ENCODE results near the gene ARID3A. TPM values are rescaled to one million over a fixed set of nuclear protein-coding genes. Genes with fewer than 3 reads are reported as not detected.

Gene ARID3A
- total RNA-seq, 1 experiment from 2014 or later = 34.8 TPM

- DNase-seq = no peak
- Histone ChIP-seq H3K4me3 (no peak overlapping the region), H3K27ac (no peak overlapping the region), H3K36me3 (peaks cover 8% of the 10 kb centered on the region), H3K27me3 (peaks cover 6% of the 10 kb centered on the region), H3K9me3 (replicated peaks) (no peaks in the 10 kb centered on the region), H3K4me1 (no peaks in the 10 kb centered on the region)
Observed at GRCh38 chr19:1004803-1005664, 79.2 kb downstream of the ARID3A start.

DNA sequence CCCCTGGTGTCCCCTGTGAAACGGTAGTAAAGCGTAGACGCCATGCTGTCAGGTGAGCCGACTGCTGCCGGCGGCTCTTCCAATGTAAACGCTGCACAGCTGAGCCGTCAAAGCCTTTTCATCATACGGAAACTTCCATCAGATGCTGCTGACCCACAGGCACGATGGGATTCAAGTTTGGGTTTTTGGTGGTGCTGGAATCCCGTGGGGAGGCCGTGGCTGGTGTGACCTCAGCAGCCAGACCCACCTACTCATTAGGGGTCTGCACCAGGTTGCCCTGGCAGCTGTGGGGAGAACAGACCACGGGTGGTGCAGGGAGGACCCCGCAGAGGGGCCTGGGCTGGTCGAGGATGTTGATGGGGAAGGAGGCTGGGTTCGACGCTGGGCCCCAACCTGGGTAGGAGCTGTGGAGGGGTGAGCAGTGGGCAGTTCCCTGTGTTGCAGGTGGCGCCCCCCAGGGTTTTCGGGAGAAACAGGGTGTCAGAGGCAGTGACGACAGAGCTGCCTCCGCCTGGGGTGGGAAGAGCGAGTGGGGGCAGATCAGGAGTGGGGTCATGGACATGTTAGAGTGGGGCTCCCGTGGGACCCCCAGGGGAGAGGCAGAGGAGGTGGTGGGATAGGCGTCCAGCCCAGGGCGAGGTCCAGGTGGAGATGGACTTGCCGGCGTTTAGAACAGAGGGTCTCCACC is 81.0 kb downstream of the ARID3A start:
- Histone ChIP-seq H3K9me3 (replicated peaks) (no peaks in the 10 kb centered on the region), H3K36me3 (peaks cover 22% of the 10 kb centered on the region), H3K27ac (no peak overlapping the region), H3K27me3 (no peaks in the 10 kb centered on the region), H3K4me3 (no peak overlapping the region), H3K4me1 (no peaks in the 10 kb centered on the region)
- DNase-seq = no peak

- Histone ChIP-seq H3K9me3 (replicated peaks) (no peaks in the 10 kb centered on the region), H3K4me3 (no peak overlapping the region), H3K27me3 (no peaks in the 10 kb centered on the region), H3K27ac (no peak overlapping the region), H3K4me1 (no peaks in the 10 kb centered on the region), H3K36me3 (peaks cover 29% of the 10 kb centered on the region)
- DNase-seq = no peak
Observed at GRCh38 chr19:1007399-1008251, 81.8 kb downstream of the ARID3A start.

DNA sequence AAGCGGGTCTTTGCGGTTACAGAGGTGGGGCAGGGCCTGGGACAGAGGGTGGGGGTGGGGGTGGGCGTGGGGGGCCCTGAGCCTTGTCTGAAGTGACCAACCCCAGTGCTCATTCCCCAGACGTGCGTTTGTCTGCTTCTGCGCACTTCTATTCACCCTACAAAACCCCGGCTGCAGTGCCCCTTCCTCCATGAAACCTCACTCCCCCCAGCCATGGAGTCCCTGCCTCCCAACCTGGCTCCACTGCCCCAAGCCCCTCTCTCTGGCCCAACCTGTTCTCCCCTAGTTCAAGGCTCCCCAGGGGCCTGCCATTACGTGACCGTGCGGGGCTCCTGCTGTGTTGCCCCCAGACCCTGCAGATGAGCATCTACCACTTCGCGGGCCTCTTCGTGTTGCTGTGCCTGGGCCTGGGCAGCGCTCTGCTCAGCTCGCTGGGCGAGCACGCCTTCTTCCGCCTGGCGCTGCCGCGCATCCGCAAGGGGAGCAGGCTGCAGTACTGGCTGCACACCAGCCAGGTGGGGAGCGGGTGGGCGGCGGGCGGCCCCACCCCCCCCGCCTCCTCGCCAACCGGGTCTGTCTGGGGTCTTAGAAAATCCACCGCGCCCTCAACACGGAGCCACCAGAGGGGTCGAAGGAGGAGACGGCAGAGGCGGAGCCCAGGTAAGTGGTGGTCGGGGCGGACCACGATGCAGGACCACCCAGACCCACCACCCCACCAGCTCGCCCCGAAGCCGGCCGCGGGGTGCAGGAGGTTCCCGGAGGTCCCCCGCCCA is 82.6 kb downstream of the ARID3A start:
- Histone ChIP-seq H3K27me3 (no peaks in the 10 kb centered on the region), H3K27ac (no peak overlapping the region)

DNA sequence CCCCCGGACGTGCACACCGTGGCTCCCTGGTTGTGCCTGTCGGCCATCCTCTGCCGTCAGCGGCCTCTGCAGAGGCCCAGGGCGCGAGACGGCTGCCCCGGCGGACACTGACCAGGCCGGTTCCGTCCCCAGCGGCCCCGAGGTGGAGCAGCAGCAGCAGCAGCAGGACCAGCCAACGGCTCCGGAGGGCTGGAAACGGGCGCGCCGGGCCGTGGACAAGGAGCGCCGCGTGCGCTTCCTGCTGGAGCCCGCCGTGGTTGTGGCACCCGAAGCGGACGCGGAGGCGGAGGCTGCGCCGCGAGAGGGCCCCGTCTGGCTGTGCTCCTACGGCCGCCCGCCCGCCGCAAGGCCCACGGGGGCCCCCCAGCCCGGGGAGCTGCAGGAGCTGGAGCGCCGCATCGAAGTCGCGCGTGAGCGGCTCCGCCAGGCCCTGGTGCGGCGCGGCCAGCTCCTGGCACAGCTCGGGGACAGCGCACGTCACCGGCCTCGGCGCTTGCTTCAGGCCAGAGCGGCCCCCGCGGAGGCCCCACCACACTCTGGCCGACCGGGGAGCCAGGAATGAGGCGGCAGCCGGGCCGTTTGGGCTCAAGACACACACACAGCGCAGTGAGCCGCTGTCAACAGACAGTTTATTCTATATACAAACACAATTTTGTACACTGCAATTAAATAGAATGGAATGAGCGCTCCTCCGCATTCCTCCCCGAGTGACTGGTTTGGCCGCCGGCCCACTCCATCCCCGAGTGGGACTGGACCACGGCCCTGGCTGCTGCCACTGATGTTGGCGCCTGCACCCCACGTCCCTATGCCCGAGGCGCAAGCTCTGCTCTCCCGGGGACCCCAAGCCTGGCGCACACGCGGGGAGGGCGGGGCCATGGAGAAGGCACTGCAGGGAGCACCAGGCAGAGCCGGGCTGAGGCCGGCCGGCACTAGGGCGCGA is 83.5 kb downstream of the ARID3A start:
- H3K36me3 ChIP-seq = peaks cover 42% of the 10 kb centered on the region
- no peak overlapping the region for H3K4me3 ChIP-seq
- no peak overlapping the region for H3K27ac ChIP-seq
- no peaks in the 10 kb centered on the region for H3K9me3 ChIP-seq (replicated peaks)
- no peaks in the 10 kb centered on the region for H3K27me3 ChIP-seq
- H3K4me1 ChIP-seq = no peaks in the 10 kb centered on the region
- no peak for DNase-seq

More for the DNA sequence above, 82.6 kb downstream of the ARID3A start:
- H3K4me1 ChIP-seq = no peaks in the 10 kb centered on the region
- peaks cover 38% of the 10 kb centered on the region for H3K36me3 ChIP-seq
- DNase-seq = no peak
- H3K9me3 ChIP-seq (replicated peaks) = no peaks in the 10 kb centered on the region
- H3K4me3 ChIP-seq = no peak overlapping the region

DNA sequence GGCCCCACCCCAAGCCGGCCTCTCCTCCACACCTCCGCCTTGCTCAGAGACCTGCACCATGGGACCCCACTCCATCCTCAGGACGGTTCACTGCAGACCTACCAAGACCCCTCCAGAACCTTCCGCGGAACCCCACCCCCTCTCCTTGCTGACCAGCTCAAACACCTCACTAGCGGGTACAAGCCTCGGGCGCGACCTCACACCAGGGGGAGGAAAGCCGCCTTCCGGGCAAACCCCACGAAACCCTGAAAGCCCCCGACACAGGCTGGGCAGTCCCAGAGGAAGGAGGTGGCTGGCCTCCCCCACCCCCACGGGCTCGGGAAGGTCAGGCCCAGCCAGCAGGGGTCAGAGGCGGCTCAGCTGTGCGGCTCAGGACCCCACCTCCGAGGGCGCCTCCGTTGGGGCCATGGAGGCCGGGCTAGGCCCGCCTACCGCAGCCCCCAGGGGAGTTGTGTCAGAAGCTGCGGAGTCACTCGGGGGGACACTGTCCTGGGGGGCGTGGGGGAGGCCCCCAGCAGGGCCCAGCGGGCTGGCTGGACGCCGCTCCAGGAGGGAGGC is 84.2 kb downstream of the ARID3A start:
- no peak for DNase-seq
- Histone ChIP-seq H3K27me3 (no peaks in the 10 kb centered on the region), H3K27ac (no peak overlapping the region), H3K36me3 (peaks cover 42% of the 10 kb centered on the region), H3K9me3 (replicated peaks) (no peaks in the 10 kb centered on the region), H3K4me1 (no peaks in the 10 kb centered on the region), H3K4me3 (no peak overlapping the region)

DNA sequence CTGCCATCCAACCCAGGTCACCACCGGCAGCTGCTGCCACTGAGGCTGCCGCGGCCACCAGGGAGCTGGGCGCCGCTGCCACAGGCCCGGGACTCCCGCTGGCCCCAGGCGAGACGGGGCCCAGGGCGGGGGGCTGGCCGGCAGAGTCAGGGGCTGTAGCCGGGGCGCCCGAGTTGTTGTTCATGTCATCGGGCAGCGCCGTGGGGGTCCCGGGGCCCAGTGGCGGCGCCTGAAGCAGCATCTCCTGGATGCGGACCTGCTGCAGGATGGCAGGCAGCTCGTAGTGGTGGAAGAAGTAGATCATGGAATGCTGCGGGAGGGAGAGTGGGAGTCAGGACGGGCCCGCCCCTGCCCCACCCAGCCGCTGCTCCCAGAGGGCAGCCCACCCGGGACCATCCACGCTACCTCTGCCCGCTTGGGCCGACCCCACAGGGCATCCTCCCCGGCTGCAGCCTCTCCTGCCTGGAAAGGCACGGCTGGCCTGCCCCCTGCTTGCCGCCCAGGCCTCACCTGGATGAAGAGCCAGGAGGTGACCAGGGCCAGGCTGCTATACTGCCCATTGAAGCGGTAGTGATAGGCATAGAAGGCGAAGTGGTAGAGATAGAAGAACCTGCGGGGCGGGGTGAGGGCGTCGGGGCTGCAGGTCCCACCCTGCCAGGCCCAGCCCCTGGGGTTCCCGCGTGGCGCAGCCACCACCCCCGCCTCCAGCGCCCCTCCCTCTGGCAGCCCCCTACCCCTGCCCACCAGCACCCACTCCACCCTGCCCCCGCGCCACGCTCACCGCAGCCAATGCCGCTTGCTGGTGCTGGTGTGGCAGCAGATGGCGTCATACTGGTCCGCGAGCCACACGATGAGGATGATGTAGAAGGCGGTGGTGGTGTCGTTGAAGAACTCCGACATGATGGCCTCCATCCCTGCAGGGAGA is 85.0 kb downstream of the ARID3A start:
- H3K4me1 ChIP-seq = no peaks in the 10 kb centered on the region
- no peaks in the 10 kb centered on the region for H3K9me3 ChIP-seq (replicated peaks)
- H3K4me3 ChIP-seq = no peak overlapping the region
- peaks cover 42% of the 10 kb centered on the region for H3K36me3 ChIP-seq
- no peak for DNase-seq
- H3K27ac ChIP-seq = no peak overlapping the region
- H3K27me3 ChIP-seq = no peaks in the 10 kb centered on the region

DNA sequence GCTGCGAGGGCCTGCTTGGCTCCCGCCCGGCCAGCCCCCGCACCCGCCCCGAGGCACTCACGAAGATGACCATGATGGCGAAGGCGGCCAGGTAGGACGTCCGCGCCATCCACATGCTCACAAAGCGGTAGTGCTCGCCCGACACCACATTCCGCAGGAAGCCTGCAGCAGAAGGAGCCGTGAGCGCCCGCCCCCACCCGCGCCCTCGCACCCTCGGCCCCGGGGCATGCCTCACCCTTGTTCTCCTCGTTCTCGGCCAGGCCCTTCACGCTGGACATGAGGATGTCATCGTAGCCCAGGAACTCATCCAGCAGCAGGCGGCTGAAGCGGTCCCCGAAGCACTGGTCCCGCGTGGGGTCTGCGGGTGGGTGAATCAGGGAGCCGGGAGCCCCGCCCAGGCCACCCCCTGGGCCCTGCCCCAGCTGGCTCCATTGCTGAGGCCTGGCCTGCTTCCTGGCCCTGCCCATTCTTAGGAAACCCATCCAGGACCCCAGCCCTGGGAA is 86.0 kb downstream of the ARID3A start:
- H3K27me3 ChIP-seq = no peaks in the 10 kb centered on the region
- H3K27ac ChIP-seq = no peak overlapping the region
- peaks cover 42% of the 10 kb centered on the region for H3K36me3 ChIP-seq
- H3K4me3 ChIP-seq = no peak overlapping the region
- H3K9me3 ChIP-seq (replicated peaks) = no peaks in the 10 kb centered on the region
- no peaks in the 10 kb centered on the region for H3K4me1 ChIP-seq
- DNase-seq = no peak

DNA sequence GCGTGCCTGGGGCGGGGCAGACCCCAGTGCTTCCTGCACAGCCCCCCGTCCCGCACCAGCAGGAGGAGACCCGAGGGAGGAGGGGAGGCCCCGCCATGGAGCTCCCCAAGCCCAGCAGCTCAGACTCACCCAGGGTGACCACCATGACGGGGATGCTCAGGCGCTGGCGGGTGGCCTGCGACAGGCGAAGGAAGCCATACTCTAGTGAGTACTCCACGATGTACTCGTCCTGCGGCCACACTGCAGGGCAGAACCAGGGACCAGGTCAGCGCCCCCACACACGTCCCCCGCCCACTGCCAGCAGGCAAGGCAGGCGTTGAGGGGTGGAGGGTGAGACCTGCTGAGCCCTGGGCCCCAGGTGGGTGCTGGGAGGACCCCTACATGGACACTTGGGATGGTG is 86.5 kb downstream of the ARID3A start:
- no peaks in the 10 kb centered on the region for H3K9me3 ChIP-seq (replicated peaks)
- no peak overlapping the region for H3K27ac ChIP-seq
- no peak for DNase-seq
- H3K4me3 ChIP-seq = no peak overlapping the region
- H3K4me1 ChIP-seq = no peaks in the 10 kb centered on the region
- H3K36me3 ChIP-seq = peaks cover 42% of the 10 kb centered on the region
- H3K27me3 ChIP-seq = no peaks in the 10 kb centered on the region

DNA sequence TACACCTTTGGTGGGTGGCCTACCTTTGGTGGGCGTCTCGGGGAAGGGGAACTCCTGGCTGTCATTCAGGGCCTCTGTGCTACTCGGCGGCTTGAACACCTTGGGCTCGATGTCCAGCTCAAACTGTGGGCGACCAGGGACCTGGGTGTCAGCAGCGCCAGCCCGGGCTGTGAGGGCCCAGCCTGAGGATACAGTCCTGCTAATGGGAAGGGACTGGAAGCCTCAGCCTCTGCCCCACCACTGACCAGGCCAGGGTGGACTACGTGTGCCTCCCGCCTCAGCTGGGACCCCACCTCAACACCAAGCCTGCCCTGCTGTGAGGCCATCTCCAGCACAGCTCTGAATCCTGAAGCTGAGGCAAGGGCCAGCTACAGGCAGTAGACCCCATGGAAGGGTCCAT is 87.4 kb downstream of the ARID3A start:
- Histone ChIP-seq H3K27me3 (no peaks in the 10 kb centered on the region), H3K4me3 (no peak overlapping the region), H3K36me3 (peaks cover 40% of the 10 kb centered on the region), H3K9me3 (replicated peaks) (no peaks in the 10 kb centered on the region), H3K27ac (no peak overlapping the region), H3K4me1 (no peaks in the 10 kb centered on the region)
- DNase-seq = no peak

- no peak overlapping the region for H3K27ac ChIP-seq
- no peaks in the 10 kb centered on the region for H3K27me3 ChIP-seq
- H3K4me3 ChIP-seq = no peak overlapping the region
- DNase-seq = no peak
- H3K4me1 ChIP-seq = no peaks in the 10 kb centered on the region
- peaks cover 42% of the 10 kb centered on the region for H3K36me3 ChIP-seq
- no peaks in the 10 kb centered on the region for H3K9me3 ChIP-seq (replicated peaks)
Observed at GRCh38 chr19:1014161-1015060, 88.6 kb downstream of the ARID3A start.
